ENCODE measurements around the gene RBM39.
"Not testable (repeated sequence)": the region's sequence is repeated elsewhere in the genome, so short reads cannot be mapped to it uniquely, and the experiment has no call there.

RBM39 gene

GRCh38 chr20:35750611-35751010 is 8.6 kb upstream of the RBM39 start:
- DNase-seq (ENCODE audit: low spot score), result no peak

GRCh38 chr20:35744492-35744841 is 2.4 kb upstream of the RBM39 start:
- not testable (repeated sequence) for DNase-seq (ENCODE audit: low spot score)

GRCh38 chr20:35743693-35744491 is 1.8 kb upstream of the RBM39 start:
- DNase-seq (ENCODE audit: low spot score), result no peak

GRCh38 chr20:35742741-35743523 is 872 bp upstream of the RBM39 start:
- DNase-seq (ENCODE audit: low spot score), result peak; percentile 71

- DNase-seq (ENCODE audit: low spot score), result peak; percentile 92
These were observed 2.5 kb downstream of the RBM39 start for GRCh38 chr20:35739294-35740163.

- DNase-seq (ENCODE audit: low spot score), result no peak
These were observed 3.5 kb downstream of the RBM39 start for GRCh38 chr20:35738410-35739179.

- DNase-seq (ENCODE audit: low spot score), result no peak
These were observed 4.2 kb downstream of the RBM39 start for GRCh38 chr20:35737865-35738333.

GRCh38 chr20:35735826-35736470 is 6.1 kb downstream of the RBM39 start:
- DNase-seq (ENCODE audit: low spot score), result no peak

- DNase-seq (ENCODE audit: low spot score), result no peak
These were observed 7.0 kb downstream of the RBM39 start for GRCh38 chr20:35734777-35735649.

- DNase-seq (ENCODE audit: low spot score), result no peak
These were observed 7.7 kb downstream of the RBM39 start for GRCh38 chr20:35734374-35734773.

GRCh38 chr20:35732644-35732982 is 9.4 kb downstream of the RBM39 start:
- no peak for DNase-seq (ENCODE audit: low spot score)

GRCh38 chr20:35731862-35732643 is 10.0 kb downstream of the RBM39 start:
- no peak for DNase-seq (ENCODE audit: low spot score)

GRCh38 chr20:35731469-35731788 is 10.6 kb downstream of the RBM39 start:
- no peak for DNase-seq (ENCODE audit: low spot score)

- no peak for DNase-seq (ENCODE audit: low spot score)
These were observed 11.2 kb downstream of the RBM39 start for GRCh38 chr20:35730583-35731468.

- no peak for DNase-seq (ENCODE audit: low spot score)
These were observed 12.1 kb downstream of the RBM39 start for GRCh38 chr20:35729836-35730582.

- no peak for DNase-seq (ENCODE audit: low spot score)
These were observed 12.7 kb downstream of the RBM39 start for GRCh38 chr20:35729283-35729807.

Measured in RKO (cell line).